Karpas-422 (cell line): Measurements from ENCODE around the gene SOX15. TPM values are rescaled to one million over a fixed set of nuclear protein-coding genes. Genes with fewer than 3 reads are reported as not detected.

Source experiments
- DNase-seq: peaks from one replicate; pipeline ENCODE4 v3.0.0-alpha.2; 2015
- H2AFZ ChIP-seq: fragments of 200-600 bp; sonication (generic); 2 replicates; pipeline ENCODE4 v1.6.1; 2014; ENCODE audit warnings: antibody characterized with exemption, low read length, mixed read lengths
- H3K27ac ChIP-seq: fragments of 200-600 bp; sonication (generic); 2 replicates; pipeline ENCODE4 v1.5.1; 2014; ENCODE audit warnings: mild to moderate bottlenecking, low read length, moderate library complexity
- H3K27me3 ChIP-seq: fragments of 200-600 bp; sonication (generic); 2 replicates; pipeline ENCODE4 v1.6.1; 2014; ENCODE audit warnings: low read length, mixed read lengths
- H3K36me3 ChIP-seq: fragments of 200-600 bp; sonication (generic); 2 replicates; pipeline ENCODE4 v1.6.1; 2014; ENCODE audit warnings: low read length, mixed read lengths; ENCODE audit not compliant: insufficient read depth
- H3K4me1 ChIP-seq: fragments of 200-600 bp; sonication (generic); 2 replicates; pipeline ENCODE4 v1.6.1; 2014; ENCODE audit warnings: mild to moderate bottlenecking, low read length, mixed read lengths
- H3K4me2 ChIP-seq: fragments of 200-600 bp; sonication (generic); 2 replicates; pipeline ENCODE4 v1.6.1; 2014; ENCODE audit warnings: low read length, low read depth, mild to moderate bottlenecking; ENCODE audit not compliant: poor library complexity, severe bottlenecking
- H3K4me3 ChIP-seq: fragments of 200-600 bp; sonication (generic); 2 replicates; pipeline ENCODE4 v1.5.1; 2014; ENCODE audit warnings: mild to moderate bottlenecking, antibody characterized with exemption, low read length, mixed read lengths
- H3K79me2 ChIP-seq: fragments of 200-600 bp; sonication (generic); 2 replicates; pipeline ENCODE4 v1.6.1; 2014; ENCODE audit warnings: mild to moderate bottlenecking, low read length, mixed read lengths
- H3K9ac ChIP-seq: fragments of 200-600 bp; sonication (generic); 2 replicates; pipeline ENCODE4 v1.6.0; 2014; ENCODE audit warnings: low read length
- H3K9me2 ChIP-seq: fragments of 200-600 bp; sonication (generic), shearing (Covaris generic); replicated peaks from 2 replicates; pipeline ENCODE4 v1.6.0; 2014; ENCODE audit warnings: mild to moderate bottlenecking, low read length, moderate library complexity; ENCODE audit not compliant: insufficient read depth
- H3K9me3 ChIP-seq: fragments of 300-700, 200-600 bp; sonication (generic); 2 replicates; pipeline ENCODE4 v1.6.1; 2014; ENCODE audit warnings: low read length, mixed read lengths
- H4K20me1 ChIP-seq: fragments of 200-600 bp; sonication (generic); 2 replicates; pipeline ENCODE4 v1.6.1; 2014; ENCODE audit warnings: mild to moderate bottlenecking, antibody characterized with exemption, low read length, low read depth; ENCODE audit not compliant: insufficient read depth
- total RNA-seq: library from RNA; depleted of rRNA; stranded (reverse); fragments of >200 nt; shearing (Covaris generic); gene quantifications from 2 replicates; pipeline ENCODE4 v1.2.3, GENCODE V29; 2014; ENCODE audit warnings: low replicate concordance

SOX15 gene
- total RNA-seq, 1 experiment from 2014 or later, result 1.6 TPM

DNA sequence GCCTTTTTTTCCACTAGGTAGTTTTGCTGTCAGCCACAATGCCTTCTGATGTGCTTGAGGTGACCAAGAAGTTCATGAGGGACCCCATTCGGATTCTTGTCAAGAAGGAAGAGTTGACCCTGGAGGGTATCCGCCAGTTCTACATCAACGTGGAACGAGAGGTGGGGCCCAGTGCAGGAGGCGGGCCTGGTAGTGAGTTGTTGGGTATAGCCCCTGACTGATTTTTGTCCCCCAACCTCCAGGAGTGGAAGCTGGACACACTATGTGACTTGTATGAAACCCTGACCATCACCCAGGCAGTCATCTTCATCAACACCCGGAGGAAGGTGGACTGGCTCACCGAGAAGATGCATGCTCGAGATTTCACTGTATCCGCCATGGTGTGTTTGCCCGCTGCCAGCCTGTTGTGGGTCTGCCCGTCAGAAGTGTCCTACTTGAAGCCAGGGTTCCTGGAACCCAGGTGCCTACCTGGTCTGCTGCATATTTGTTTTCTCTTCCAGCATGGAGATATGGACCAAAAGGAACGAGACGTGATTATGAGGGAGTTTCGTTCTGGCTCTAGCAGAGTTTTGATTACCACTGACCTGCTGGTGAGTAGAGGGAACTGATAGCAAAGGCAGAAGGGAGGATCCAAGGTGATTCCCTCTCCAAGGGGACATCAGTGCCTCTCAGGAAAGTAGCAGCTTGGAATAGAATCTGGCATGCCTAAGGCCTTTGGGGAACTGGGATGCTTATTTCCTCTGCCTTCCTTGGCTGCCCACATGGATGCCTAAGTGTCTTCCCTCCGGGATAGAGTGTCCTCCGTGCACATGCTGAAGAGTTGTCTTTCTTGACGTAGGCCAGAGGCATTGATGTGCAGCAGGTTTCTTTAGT is 12.3 kb downstream of the SOX15 start:
- Histone ChIP-seq H3K9ac (no peak overlapping the region), H4K20me1 (peaks cover 45% of the 10 kb centered on the region), H3K4me3 (no peak overlapping the region), H2AFZ (no peak overlapping the region), H3K27ac (no peak overlapping the region), H3K9me2 (no peaks in the 10 kb centered on the region), H3K79me2 (peaks cover 28% of the 10 kb centered on the region), H3K27me3 (no peaks in the 10 kb centered on the region), H3K9me3 (no peaks in the 10 kb centered on the region), H3K36me3 (peaks cover 52% of the 10 kb centered on the region), H3K4me1 (peaks cover 63% of the 10 kb centered on the region), H3K4me2 (no peak overlapping the region)
- no peak for DNase-seq

DNA sequence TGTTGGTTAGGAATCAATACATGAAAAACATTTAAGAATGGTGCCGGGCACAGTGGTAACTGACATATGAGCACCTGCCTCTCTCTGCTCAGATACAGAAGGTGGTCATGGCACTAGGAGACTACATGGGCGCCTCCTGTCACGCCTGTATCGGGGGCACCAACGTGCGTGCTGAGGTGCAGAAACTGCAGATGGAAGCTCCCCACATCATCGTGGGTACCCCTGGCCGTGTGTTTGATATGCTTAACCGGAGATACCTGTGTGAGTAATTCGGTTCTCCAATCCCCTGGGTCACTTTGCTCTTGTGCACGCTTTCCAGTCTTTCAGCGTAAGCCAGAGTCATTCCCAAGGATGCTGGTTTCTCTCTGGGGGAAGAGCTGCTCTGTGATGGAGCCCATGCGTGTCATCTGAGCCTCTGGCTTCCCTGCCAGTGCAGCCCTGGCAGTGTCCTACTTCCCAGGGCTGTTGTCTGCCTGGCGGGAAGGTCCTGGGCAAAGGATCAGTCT is 13.4 kb downstream of the SOX15 start:
- peaks cover 45% of the 10 kb centered on the region for H4K20me1 ChIP-seq
- H3K4me1 ChIP-seq, result peaks cover 62% of the 10 kb centered on the region
- H3K4me2 ChIP-seq, result no peak overlapping the region
- H3K36me3 ChIP-seq, result peaks cover 56% of the 10 kb centered on the region
- no peaks in the 10 kb centered on the region for H3K9me3 ChIP-seq
- no peak overlapping the region for H3K27ac ChIP-seq
- no peak for DNase-seq
- no peak overlapping the region for H3K9ac ChIP-seq
- peaks cover 34% of the 10 kb centered on the region for H3K79me2 ChIP-seq
- no peak overlapping the region for H2AFZ ChIP-seq
- no peaks in the 10 kb centered on the region for H3K9me2 ChIP-seq
- no peak overlapping the region for H3K4me3 ChIP-seq
- no peaks in the 10 kb centered on the region for H3K27me3 ChIP-seq

- Histone ChIP-seq H3K9me3 (no peaks in the 10 kb centered on the region), H4K20me1 (peaks cover 45% of the 10 kb centered on the region)
These were observed 13.9 kb downstream of the SOX15 start for GRCh38 chr17:7575959-7576358.

DNA sequence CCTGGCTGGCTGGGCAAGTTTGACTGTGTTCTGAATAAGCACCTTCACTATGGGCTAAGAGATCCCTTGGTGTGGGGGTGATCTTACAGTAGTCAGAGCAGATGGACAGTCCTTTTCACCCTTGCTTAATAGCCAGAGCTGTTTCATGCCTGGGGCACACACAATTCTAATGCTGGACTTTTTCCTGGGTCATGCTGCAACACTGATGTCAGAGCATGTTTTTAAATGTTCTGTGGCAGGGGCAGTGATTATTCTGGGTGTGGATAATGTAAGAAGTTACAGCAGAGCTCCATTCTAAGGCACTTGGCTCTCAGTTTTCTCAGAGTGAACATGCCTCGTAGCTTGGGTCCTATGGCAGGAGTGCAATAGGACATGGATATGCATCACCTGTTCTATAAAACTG is 14.4 kb downstream of the SOX15 start:
- H3K4me3 ChIP-seq, result no peak overlapping the region
- H3K79me2 ChIP-seq, result peaks cover 38% of the 10 kb centered on the region
- H4K20me1 ChIP-seq, result peaks cover 45% of the 10 kb centered on the region

More at GRCh38 chr17:7575959-7576358, 13.9 kb downstream of the SOX15 start:
- no peak overlapping the region for H3K4me3 ChIP-seq
- DNase-seq, result no peak
- peaks cover 56% of the 10 kb centered on the region for H3K36me3 ChIP-seq
- H2AFZ ChIP-seq, result no peak overlapping the region
- no peak overlapping the region for H3K27ac ChIP-seq
- H3K4me2 ChIP-seq, result peak overlapping the region; percentile 81
- no peaks in the 10 kb centered on the region for H3K27me3 ChIP-seq
- no peak overlapping the region for H3K9ac ChIP-seq
- peaks cover 38% of the 10 kb centered on the region for H3K79me2 ChIP-seq
- H3K9me2 ChIP-seq, result no peaks in the 10 kb centered on the region
- peaks cover 67% of the 10 kb centered on the region for H3K4me1 ChIP-seq

DNA sequence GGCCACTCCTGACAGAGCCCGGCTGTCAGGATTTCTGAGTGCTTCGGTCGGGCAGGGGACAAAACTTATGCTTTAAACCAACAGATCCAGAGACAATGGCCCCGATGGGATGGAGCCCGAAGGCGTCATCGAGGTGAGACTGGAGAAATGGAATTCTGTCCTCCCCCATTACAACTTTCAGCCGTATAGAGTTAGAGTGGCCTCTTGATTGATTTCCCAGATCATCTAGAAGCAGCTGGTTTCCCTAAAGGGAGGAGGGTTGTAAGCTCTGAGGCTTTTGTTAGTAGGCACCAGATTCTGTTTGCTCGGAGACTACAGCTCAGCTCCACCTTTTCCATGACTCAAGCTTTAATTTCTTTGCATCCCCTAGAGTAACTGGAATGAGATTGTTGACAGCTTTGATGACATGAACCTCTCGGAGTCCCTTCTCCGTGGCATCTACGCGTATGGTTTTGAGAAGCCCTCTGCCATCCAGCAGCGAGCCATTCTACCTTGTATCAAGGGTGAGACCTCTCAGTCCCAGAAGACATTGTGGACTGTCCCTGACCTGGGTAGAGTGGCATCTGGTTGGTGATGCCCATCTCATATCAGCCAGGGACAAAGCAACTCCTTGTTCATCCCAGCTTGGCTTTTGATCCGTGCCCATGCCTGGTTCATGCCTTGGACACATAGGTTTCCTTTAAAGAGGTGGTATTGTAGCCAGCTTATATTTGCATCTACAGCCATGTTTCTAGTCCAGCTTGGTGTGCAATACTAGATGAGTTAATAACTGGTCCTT is 15.5 kb downstream of the SOX15 start:
- H3K9me2 ChIP-seq, result no peaks in the 10 kb centered on the region
- no peak overlapping the region for H2AFZ ChIP-seq
- peak overlapping the region; percentile 81 for H3K4me2 ChIP-seq
- peak overlapping the region; percentile 91 for H3K27ac ChIP-seq
- H4K20me1 ChIP-seq, result peaks cover 45% of the 10 kb centered on the region
- H3K4me1 ChIP-seq, result peaks cover 61% of the 10 kb centered on the region
- H3K9ac ChIP-seq, result peak overlapping the region; percentile 99
- H3K36me3 ChIP-seq, result peaks cover 61% of the 10 kb centered on the region
- H3K4me3 ChIP-seq, result peak overlapping the region; percentile 96
- H3K79me2 ChIP-seq, result peaks cover 38% of the 10 kb centered on the region
- no peaks in the 10 kb centered on the region for H3K27me3 ChIP-seq
- DNase-seq, result no peak
- no peaks in the 10 kb centered on the region for H3K9me3 ChIP-seq

More for the DNA sequence above, 14.4 kb downstream of the SOX15 start:
- Histone ChIP-seq H3K4me1 (peaks cover 67% of the 10 kb centered on the region), H3K9ac (0 out of 2 replicates have a peak overlapping the region, but pooled peaks have one; percentile 99), H3K27ac (no peak overlapping the region; the same call in 1 of the 2 replicates), H3K27me3 (no peaks in the 10 kb centered on the region), H2AFZ (no peak overlapping the region), H3K9me3 (no peaks in the 10 kb centered on the region), H3K4me2 (peak overlapping the region; percentile 81), H3K36me3 (peaks cover 58% of the 10 kb centered on the region), H3K9me2 (no peaks in the 10 kb centered on the region)
- DNase-seq, result no peak

GRCh38 chr17:7573324-7574080 is 16.4 kb downstream of the SOX15 start:
- Histone ChIP-seq H3K9me2 (no peaks in the 10 kb centered on the region), H2AFZ (no peak overlapping the region), H3K9me3 (no peaks in the 10 kb centered on the region), H3K4me2 (peak overlapping the region; percentile 81), H3K79me2 (peaks cover 38% of the 10 kb centered on the region), H3K9ac (peak overlapping the region; percentile 99), H4K20me1 (peaks cover 45% of the 10 kb centered on the region), H3K4me3 (peak overlapping the region; percentile 96), H3K27me3 (no peaks in the 10 kb centered on the region), H3K4me1 (peaks cover 52% of the 10 kb centered on the region), H3K36me3 (peaks cover 61% of the 10 kb centered on the region), H3K27ac (peak overlapping the region; percentile 91)
- peak; percentile 92 for DNase-seq

DNA sequence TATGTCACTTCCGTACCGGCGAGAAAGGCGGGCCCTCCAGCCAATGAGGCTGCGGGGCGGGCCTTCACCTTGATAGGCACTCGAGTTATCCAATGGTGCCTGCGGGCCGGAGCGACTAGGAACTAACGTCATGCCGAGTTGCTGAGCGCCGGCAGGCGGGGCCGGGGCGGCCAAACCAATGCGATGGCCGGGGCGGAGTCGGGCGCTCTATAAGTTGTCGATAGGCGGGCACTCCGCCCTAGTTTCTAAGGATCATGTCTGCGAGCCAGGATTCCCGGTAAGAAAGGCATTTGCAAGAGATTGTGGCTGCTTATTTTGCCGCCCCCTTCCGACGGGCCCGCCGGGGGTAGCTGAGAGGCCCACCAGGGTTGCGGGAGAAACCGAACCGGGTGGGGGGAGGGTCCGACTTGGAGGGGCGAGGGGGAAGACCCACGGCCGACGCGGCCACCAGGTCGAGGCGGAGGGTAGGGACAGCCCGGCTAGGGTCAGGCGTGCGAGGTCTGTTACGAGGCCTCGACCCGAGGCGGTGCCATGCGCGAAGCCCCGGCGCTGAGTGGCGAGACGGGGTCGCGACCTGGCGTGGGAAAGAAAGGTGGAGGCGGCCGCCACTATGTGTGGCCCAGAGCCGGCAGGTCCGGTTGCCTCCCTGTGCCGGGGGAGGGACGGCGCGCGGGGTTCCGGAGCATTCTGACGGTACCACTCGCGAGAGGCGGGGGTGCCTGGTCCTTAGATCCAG is 17.1 kb downstream of the SOX15 start:
- H3K27me3 ChIP-seq, result no peaks in the 10 kb centered on the region
- H2AFZ ChIP-seq, result no peak overlapping the region
- peak overlapping the region; percentile 81 for H3K4me2 ChIP-seq
- no peaks in the 10 kb centered on the region for H3K9me2 ChIP-seq
- H3K27ac ChIP-seq, result peak overlapping the region; percentile 91
- H4K20me1 ChIP-seq, result peaks cover 43% of the 10 kb centered on the region
- peak overlapping the region; percentile 96 for H3K4me3 ChIP-seq
- H3K9me3 ChIP-seq, result no peaks in the 10 kb centered on the region
- peaks cover 58% of the 10 kb centered on the region for H3K36me3 ChIP-seq
- H3K4me1 ChIP-seq, result peaks cover 47% of the 10 kb centered on the region
- DNase-seq, result peak; percentile 99
- peak overlapping the region; percentile 99 for H3K9ac ChIP-seq
- peaks cover 38% of the 10 kb centered on the region for H3K79me2 ChIP-seq
